ENCODE results near the gene YPEL1.

DNA sequence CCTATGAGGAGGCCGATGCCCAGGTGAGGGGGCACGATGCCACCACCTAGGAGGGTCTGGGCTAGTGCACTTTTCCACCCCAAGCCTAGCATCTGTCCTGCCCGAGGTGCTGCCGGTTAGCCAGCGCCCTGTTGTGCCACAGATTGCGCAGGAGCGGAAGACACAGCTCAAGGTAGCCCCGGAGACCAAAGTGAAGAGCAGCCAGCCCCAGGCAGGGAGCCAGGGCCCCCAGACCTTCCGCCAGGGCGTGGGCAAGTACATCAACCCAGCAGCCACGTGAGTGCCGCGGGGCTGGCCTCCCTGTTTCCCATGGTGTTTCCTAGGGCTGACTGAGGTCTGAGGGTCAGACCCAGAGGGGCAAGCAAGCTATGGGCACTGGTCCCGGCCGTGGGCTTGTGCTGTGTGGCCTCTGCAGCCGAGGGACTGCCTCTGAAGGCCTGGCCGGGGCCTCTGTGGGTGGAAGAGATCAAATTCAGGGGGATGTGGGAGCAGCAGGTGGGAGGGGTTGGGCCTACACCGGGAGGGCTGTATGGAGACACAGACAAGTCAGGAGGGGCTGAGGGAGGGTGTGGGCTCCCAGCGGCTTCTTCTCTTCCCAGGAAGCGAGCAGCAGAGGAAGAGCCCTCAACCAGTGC is 40.7 kb downstream of the YPEL1 start:
- TF ChIP-seq GATA2 (IDR thresholded peaks at IDR 0.05; ENCODE audit: low read depth, low read length) (no peak), GATA3 (IDR thresholded peaks at IDR 0.05; ENCODE audit: low read depth, low read length) (no peak)
